ENCODE data around the gene FEM1B. TPM values are rescaled to one million over a fixed set of nuclear protein-coding genes. Genes with fewer than 3 reads are reported as not detected.

Gene FEM1B
- total RNA-seq, 2 experiments from 2014 or later, result 37.0 to 44.1 TPM

DNA sequence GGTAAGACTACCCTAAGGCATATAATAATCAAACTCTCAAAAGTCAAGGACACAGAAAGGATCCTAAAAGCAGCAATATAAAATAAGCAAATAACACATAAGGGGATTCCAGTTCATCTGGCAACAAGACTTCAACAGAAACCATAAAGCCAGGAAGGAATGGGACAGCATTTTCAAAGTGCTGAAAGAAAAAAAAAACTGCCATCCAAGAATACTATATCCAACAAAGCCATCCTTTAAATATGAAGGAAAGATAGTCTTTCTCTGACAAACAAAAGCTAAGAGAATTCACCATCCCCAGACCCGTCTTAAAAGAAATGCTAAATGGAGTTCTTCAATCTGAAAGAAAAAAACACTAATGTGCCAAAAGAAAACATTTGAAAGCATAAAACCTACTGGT lies 33.3 kb upstream of the FEM1B start:
- Mint-ChIP-seq H3K27me3 (peaks cover 17% of the 10 kb centered on the region), H3K4me3 (no peak overlapping the region), H3K27ac (no peak overlapping the region), H3K9me3 (peaks cover 10% of the 10 kb centered on the region), H3K4me1 (no peaks in the 10 kb centered on the region), H3K36me3 (peaks cover 10% of the 10 kb centered on the region)
- DNase-seq, result no peak

DNA sequence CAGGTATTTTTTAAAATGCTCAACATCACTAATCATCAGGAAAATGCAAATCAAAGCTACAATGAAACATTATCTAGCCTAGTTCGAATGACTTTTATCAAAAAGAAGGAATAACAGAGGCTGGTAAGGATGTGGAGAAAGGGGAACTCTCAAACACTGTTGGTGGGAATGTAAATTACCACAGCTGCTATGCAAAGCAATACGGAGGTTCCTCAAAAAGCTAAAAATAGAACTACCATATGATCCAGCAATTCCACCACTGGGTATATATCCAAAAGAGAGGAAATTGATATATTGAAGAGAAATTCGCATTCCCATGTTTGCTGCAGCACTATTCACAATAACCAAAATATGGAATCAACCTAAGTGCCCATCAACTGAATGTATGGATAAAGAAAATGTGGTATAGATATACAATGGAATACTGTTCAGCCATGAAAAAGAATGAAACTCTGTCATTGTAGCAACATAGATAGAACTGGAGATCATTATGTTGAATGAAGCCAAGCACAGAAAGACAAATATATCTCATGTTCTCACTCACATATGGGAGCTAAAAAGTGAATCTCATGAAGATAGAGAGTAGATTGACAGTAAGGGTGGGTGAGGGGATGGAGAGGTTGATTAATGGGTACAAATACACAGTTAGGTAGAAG lies 28.4 kb upstream of the FEM1B start:
- Mint-ChIP-seq H3K27ac (no peak overlapping the region), H3K4me1 (peaks cover 1% of the 10 kb centered on the region), H3K36me3 (peaks cover 6% of the 10 kb centered on the region), H3K27me3 (peaks cover 17% of the 10 kb centered on the region), H3K4me3 (no peak overlapping the region), H3K9me3 (peaks cover 3% of the 10 kb centered on the region)
- DNase-seq, result no peak

DNA sequence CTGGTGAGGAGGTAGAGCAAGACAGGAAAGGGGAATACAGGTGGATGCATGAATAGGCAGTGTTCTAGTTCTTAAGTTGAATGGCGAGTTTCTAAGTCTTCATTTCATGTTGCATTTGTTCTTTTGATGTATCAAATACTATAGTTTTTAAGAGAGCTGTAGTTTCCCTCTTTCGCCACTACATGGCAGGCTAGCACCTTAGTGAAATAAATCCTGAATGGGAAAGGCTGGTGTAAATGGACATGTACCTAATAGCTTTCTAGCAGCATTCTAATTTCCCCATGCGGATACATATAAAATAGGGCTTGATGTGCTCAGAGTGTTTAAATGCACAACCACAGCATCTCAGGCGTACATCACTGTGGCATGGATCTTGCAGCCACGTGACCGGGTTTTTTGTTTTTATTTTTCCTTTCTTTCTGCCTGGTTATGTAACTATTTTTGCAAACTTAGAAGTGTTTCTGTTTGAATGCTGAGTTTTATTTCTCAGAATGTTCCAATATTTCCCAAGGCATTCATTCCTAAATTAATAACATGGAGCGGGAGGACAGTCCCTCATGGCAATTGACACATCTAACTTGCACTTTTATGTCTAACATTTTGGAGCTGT lies 24.5 kb upstream of the FEM1B start:
- DNase-seq, result no peak
- peaks cover 3% of the 10 kb centered on the region for H3K4me1 Mint-ChIP-seq
- H3K9me3 Mint-ChIP-seq, result no peaks in the 10 kb centered on the region
- peaks cover 3% of the 10 kb centered on the region for H3K27me3 Mint-ChIP-seq
- no peaks in the 10 kb centered on the region for H3K36me3 Mint-ChIP-seq
- no peak overlapping the region for H3K4me3 Mint-ChIP-seq
- H3K27ac Mint-ChIP-seq, result no peak overlapping the region

DNA sequence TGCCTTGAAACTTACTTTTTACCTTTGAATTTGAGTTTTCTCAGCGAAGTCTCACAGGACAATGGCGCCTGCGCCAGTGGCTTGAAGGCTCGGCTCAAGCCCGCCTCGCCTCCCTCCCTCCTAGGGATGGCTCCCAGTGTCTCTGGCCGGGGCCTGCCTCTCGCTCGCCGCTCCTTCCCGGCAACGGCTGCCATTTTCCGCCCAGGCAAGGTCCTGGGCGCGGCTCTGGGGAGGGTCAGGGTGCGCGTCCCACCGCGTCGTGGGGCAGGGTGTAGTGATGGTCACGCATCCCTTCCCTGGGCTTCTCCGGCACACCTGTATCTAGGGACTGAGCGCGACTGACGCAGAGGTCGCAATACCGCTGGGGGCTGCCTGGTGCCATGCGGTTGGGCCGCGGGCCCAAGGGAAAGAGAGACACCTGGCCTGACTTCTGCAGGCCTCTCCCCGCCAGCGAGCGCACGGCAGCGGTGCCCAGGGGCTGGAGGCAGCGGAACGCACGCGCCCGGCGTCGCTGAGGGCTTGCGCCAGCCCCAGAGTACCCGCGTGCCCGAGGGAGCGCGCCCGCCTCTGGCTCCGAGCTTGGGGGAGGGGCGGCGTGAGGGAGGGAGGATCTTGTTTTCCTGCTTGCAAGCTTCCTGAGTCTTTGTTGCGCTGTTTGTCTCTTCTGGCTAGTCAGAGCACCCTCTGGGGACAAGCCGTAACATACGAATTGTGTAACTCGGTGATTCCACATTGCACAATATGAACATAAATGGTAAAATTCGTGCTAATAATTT lies 20.7 kb upstream of the FEM1B start:
- Mint-ChIP-seq H3K27me3 (no peaks in the 10 kb centered on the region), H3K36me3 (no peaks in the 10 kb centered on the region), H3K4me1 (peaks cover 12% of the 10 kb centered on the region), H3K27ac (peak overlapping the region; percentile 68), H3K4me3 (peak overlapping the region; percentile 62), H3K9me3 (no peaks in the 10 kb centered on the region)
- peak; percentile 74 for DNase-seq

DNA sequence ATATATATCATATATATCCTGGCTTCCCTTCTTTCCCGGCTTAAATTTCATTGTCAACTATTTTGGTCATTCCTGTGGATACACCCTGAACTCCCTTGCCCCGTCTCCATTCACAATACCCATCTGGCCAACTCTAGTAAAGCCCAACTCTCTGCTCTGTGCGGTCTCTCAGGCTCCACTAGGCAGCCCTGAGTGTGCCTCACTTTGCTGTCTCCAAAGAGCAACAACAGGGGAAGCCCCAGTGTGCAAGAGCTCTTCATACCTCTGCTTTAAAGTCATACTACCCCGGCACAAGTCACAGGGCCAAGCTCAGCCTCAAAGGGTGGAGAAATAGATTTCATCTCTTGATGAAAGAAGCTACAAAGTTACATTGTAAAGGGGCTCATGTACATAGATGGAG lies 18.9 kb upstream of the FEM1B start:
- peak; percentile 21 for DNase-seq
- H3K27ac Mint-ChIP-seq, result no peak overlapping the region
- H3K9me3 Mint-ChIP-seq, result no peaks in the 10 kb centered on the region
- peaks cover under 1% of the 10 kb centered on the region for H3K27me3 Mint-ChIP-seq
- no peak overlapping the region for H3K4me3 Mint-ChIP-seq
- peaks cover 10% of the 10 kb centered on the region for H3K4me1 Mint-ChIP-seq
- H3K36me3 Mint-ChIP-seq, result no peaks in the 10 kb centered on the region

DNA sequence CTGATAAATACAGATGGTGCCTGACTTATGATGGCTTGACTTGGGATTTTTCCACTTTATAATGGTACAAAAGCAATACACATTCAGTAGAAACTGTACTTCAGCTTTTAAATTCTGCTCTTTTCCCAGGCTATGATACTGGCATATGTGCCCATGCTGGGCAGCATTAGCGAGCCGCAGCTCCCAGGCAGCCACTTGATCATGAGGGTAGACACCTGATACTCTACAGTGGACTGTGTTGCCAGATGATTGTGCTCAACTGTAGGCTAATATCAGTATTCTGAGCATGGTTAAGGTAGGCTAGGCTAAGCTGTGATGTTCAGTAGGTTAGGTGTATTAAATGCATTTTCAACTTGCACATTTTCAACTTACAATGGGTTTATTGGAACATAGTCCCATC lies 17.7 kb upstream of the FEM1B start:
- no peak for DNase-seq
- peaks cover 10% of the 10 kb centered on the region for H3K4me1 Mint-ChIP-seq
- no peak overlapping the region for H3K27ac Mint-ChIP-seq
- H3K4me3 Mint-ChIP-seq, result no peak overlapping the region
- H3K27me3 Mint-ChIP-seq, result peaks cover 11% of the 10 kb centered on the region
- H3K9me3 Mint-ChIP-seq, result no peaks in the 10 kb centered on the region
- H3K36me3 Mint-ChIP-seq, result no peaks in the 10 kb centered on the region

DNA sequence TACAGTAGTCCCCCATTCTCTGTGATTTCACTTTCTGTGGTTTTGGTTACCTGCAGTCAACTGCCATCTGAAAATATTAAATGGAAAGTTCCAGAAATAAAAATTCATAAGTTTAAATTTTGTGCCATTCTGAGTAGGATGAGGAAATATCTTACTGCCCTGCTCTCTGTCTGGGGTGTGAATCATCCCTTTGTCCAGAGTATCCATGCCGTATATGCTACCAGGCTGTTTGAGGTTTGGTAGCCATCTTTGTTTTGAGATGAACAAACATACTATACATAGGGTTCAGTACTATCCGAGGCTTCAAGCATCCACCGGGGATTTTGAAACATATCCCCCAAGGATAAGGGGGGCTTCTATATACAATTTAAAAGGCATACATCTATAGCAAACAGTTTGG lies 16.3 kb upstream of the FEM1B start:
- Mint-ChIP-seq H3K4me1 (peaks cover 10% of the 10 kb centered on the region), H3K4me3 (no peak overlapping the region), H3K9me3 (no peaks in the 10 kb centered on the region), H3K27me3 (peaks cover 11% of the 10 kb centered on the region), H3K36me3 (no peaks in the 10 kb centered on the region), H3K27ac (no peak overlapping the region)
- no peak for DNase-seq

DNA sequence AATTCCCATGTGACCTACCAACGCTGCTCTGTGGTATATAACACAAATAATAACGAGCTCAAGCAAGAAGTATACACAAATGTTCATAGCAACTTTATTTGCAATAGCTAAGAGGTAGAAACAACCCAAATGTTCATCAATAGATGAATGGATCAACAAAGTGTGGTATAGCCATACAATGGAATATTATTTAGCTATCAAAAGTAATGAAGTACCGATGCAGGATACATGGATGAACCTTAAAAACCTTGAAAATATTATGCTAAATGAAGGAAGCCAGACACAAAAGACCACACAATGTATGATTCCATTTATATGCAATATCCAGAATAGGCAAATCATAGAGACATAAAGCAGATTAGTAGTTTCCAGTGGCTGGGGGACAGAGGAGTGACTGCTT lies 15.6 kb upstream of the FEM1B start:
- no peak overlapping the region for H3K27ac Mint-ChIP-seq
- H3K27me3 Mint-ChIP-seq, result peaks cover 11% of the 10 kb centered on the region
- H3K4me1 Mint-ChIP-seq, result peaks cover 10% of the 10 kb centered on the region
- no peaks in the 10 kb centered on the region for H3K36me3 Mint-ChIP-seq
- H3K9me3 Mint-ChIP-seq, result no peaks in the 10 kb centered on the region
- no peak overlapping the region for H3K4me3 Mint-ChIP-seq
- DNase-seq, result no peak

DNA sequence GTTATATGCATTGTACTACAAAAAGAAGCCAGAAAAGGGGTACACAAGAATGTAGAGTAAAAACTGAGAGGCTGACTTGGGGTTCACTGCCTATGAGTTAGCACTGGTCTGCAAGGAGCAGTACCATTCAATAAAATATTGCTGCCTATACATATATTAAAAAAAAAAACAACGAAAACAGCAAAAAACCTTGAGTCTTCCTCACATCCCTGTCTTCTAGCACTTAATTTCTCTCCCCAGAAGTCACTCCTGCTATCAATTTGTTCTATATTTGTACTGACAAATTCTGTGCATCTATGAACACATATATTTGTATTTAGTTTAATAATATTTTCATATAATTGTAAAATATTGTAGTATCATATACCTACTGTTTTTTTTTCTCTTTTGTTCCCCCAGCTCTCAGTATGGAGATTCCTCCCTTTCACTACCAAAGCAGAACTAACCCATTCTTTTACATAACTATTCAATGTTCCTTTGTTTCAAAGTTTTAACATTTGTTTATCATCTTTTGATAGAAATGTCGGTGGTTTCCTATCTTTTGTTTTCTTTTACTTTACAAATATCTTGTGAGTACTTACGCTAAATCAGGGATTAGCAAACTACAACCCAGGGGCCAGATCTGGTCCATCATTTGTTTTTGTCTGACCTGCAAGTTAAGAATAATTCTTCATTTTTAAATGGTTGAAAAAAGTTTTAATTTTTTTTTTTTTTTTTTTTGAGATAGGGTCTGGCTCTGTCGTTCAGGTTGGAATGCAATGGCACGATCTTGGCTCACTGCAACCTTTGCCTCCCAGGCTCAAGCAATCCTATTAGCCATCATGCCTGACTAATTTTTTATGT lies 14.8 kb upstream of the FEM1B start:
- peaks cover 8% of the 10 kb centered on the region for H3K4me1 Mint-ChIP-seq
- no peaks in the 10 kb centered on the region for H3K36me3 Mint-ChIP-seq
- no peak for DNase-seq
- no peaks in the 10 kb centered on the region for H3K9me3 Mint-ChIP-seq
- H3K27ac Mint-ChIP-seq, result no peak overlapping the region
- H3K4me3 Mint-ChIP-seq, result no peak overlapping the region
- peaks cover 11% of the 10 kb centered on the region for H3K27me3 Mint-ChIP-seq

DNA sequence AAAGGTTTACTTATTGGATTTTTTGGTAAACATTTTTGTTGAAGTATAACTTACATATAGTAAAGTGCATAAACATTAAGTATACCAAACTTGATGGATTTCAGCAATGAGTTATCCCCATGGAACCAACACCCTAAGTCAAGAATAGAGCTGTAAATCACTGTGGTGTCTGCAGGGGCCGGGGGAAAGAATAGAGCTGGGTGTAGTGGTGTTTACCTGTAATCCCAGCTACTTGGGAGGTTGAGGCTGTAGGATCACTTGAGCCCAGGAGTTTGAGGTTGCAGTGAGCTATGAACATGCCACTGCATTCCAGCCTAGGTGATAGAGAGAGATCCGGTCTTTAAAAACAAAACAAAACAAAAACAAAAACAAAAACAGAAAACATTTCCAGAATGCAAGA lies 13.3 kb upstream of the FEM1B start:
- Mint-ChIP-seq H3K27me3 (peaks cover 11% of the 10 kb centered on the region), H3K9me3 (no peaks in the 10 kb centered on the region), H3K27ac (no peak overlapping the region), H3K36me3 (no peaks in the 10 kb centered on the region), H3K4me1 (peaks cover 4% of the 10 kb centered on the region), H3K4me3 (no peak overlapping the region)
- DNase-seq, result no peak

DNA sequence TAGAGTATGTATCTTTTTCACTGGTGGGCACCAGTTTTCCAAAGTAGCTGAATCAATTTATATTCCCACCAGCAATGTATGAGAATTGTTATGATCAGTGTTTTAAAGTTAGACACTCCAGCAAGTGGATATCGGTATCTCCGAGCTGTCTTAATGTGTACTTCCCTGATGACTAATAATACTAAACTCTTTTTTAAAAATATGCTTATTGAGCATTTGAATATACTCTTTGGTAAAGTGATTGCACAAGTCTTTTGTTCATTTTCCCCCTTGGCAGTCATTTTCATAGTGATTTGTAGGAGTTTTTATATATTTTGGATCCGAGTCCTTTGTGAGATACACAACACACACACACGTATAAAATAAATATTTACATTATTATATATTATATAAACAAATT lies 12.5 kb upstream of the FEM1B start:
- Mint-ChIP-seq H3K9me3 (no peaks in the 10 kb centered on the region), H3K4me1 (peaks cover 2% of the 10 kb centered on the region), H3K27me3 (peaks cover 11% of the 10 kb centered on the region), H3K4me3 (no peak overlapping the region), H3K27ac (no peak overlapping the region), H3K36me3 (no peaks in the 10 kb centered on the region)
- no peak for DNase-seq

DNA sequence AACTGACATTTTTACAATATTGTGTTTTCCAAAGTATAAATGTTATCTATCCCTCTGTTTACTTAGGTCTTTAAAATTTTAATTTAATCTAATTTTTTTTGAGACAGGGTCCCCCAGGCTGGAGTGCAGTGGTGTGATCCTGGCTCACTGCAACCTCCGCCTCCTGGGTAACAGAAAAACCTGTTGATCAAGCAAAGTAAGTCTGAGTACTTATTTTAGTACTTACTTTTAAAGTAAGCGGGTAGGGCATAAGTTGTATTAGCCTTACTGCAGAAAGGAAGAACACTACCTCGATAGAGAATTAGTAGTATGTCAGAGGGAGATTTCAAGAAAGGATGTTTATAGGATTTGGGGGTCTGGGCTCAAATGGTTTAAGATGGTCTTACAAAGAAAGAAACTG lies 11.9 kb upstream of the FEM1B start:
- H3K27ac Mint-ChIP-seq, result no peak overlapping the region
- peaks cover 11% of the 10 kb centered on the region for H3K27me3 Mint-ChIP-seq
- peaks cover 2% of the 10 kb centered on the region for H3K4me1 Mint-ChIP-seq
- H3K36me3 Mint-ChIP-seq, result no peaks in the 10 kb centered on the region
- H3K9me3 Mint-ChIP-seq, result no peaks in the 10 kb centered on the region
- no peak for DNase-seq
- H3K4me3 Mint-ChIP-seq, result no peak overlapping the region

DNA sequence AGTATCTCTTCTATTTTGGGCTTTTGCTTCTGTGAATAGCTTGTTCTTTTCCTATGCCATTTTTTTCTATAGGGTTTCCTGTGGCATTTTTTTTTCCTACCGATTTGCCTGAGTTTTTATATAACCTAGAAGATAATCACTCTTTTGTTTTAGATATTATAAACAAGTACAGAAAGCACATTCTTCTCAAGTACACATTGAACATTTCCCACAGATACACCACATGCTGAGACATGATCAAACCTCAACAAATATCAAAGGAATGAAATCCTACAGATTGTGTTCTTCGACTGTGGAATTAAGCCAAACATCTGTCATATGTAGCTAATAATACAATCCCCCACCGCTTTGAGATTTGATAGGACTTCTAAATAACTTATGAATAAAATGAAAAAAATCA lies 9.1 kb upstream of the FEM1B start:
- Mint-ChIP-seq H3K9me3 (no peaks in the 10 kb centered on the region), H3K4me3 (no peak overlapping the region), H3K36me3 (no peaks in the 10 kb centered on the region), H3K27ac (no peak overlapping the region), H3K4me1 (no peaks in the 10 kb centered on the region), H3K27me3 (peaks cover 11% of the 10 kb centered on the region)
- DNase-seq, result no peak

DNA sequence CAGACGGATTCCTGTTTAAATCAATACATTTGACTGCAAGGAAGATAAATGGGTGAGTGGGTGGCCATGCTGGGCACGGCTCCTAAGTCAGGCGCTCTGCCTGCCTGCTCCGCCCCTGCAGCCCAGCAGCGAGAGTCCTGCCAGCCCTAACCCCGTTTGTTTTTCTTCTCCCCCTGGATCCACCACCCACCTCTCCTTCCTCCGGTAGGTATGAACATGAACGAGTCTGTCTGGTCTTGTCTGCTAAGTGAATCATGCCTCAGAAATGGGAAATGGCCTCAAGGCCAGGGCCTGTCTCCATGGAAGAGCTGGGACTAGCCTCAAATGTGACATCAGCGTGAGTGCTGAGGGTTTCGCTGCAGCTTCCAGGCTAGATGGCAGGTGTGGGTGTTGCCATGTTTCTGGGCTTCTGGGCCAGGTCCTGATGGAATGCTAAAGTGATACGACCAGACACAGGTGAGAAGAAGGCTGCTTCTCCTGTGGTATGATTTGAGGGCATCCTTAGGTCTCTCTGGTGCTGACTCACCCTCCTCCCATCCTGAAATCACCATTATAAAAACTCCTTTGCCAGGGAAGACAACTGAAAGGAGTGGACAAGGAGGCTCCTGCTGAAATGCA lies 5.6 kb upstream of the FEM1B start:
- Mint-ChIP-seq H3K4me1 (peaks cover 7% of the 10 kb centered on the region), H3K9me3 (no peaks in the 10 kb centered on the region), H3K36me3 (no peaks in the 10 kb centered on the region), H3K4me3 (no peak overlapping the region), H3K27ac (no peak overlapping the region), H3K27me3 (no peaks in the 10 kb centered on the region)
- DNase-seq, result no peak
